ENCODE data around the gene CENPT. TPM values are rescaled to one million over a fixed set of nuclear protein-coding genes. Genes with fewer than 3 reads are reported as not detected.

Gene CENPT
- total and polyA plus RNA-seq, 2 of the 13 experiments (the other 11 are each of a cell fraction or from before 2014, with no cell fraction given) = 40.9 to 43.3 TPM

DNA sequence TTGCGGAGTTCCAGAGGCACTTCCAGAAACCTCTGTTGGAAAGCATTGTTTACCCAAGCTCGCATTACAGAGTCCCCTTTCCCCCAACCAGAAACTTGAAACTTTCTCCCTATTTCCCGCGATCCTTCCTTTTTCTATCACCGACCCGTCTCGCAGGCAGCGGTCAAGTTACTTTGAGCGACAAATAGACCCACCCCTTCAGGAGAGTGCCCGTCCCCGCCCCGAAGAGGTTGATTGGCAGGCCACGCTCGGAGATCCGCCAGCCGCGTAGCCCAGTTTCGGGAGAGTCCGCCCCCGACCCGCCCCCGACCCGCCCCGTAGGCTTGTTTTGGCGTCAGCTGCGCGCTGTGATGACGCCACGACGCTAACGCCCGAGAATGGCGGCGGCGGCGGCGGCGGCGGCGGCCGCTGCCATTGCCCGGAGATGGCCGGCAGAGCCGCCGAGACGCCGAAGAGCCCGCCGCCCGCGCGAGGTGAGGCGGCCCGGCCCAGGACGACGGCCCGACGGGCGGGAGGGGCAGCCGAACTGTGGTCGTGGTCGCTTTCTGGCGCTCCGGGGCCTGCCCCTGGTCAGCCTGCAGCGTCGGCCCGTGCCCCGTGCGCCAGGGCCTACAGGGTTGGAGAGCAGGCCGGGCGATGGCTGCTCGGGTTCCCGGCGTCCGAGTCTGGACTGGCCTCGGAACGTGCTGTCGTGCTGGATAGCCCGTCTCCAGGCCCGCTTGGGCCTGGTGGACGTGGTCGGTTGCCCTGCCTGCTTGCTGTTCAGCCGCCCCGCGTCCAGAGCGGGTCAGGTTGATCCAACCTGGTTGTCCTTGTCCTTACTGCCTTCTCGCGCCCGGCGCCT lies 45.6 kb upstream of the CENPT start, which contains the start of gene PSKH1 (continued):
- TF ChIP-seq ZNF75D (CRISPR knock-in tag; IDR thresholded peaks at IDR 0.05; ENCODE audit: borderline replicate concordance) (no peak), ZNF232 (CRISPR knock-in tag; IDR thresholded peaks at IDR 0.05; ENCODE audit: borderline replicate concordance) (0 out of 2 replicates have a peak, but pooled peaks have one; percentile 56), GABPA (IDR thresholded peaks at IDR 0.05; ENCODE audit: low read depth, low read length) (no peak), GABPA (CRISPR knock-in tag; IDR thresholded peaks at IDR 0.05; ENCODE audit: low read depth) (no peak), NR2F2 (IDR thresholded peaks at IDR 0.05; ENCODE audit: borderline replicate concordance, low read depth) (no peak), U2AF1 (optimal IDR thresholded peaks at IDR 0.05; ENCODE audit: low read depth, low read length) (no peak), GFI1 (CRISPR knock-in tag; IDR thresholded peaks at IDR 0.05; ENCODE audit: borderline replicate concordance) (no peak; the same call in 1 of the 2 replicates), SPEN (CRISPR knock-in tag; IDR thresholded peaks at IDR 0.05; ENCODE audit: low read depth) (peak; percentile 75; the same call in 1 of the 2 replicates), XBP1 (CRISPR knock-in tag; IDR thresholded peaks at IDR 0.05) (no peak), SP2 (CRISPR knock-in tag; IDR thresholded peaks at IDR 0.05) (peak; percentile 88), ZNF556 (CRISPR knock-in tag; IDR thresholded peaks at IDR 0.05; ENCODE audit: borderline replicate concordance) (peak; percentile 77), MTA3 (CRISPR knock-in tag; IDR thresholded peaks at IDR 0.05) (no peak), ZNF3 (CRISPR knock-in tag; IDR thresholded peaks at IDR 0.05) (no peak), ARID2 (CRISPR knock-in tag; IDR thresholded peaks at IDR 0.05; ENCODE audit: borderline replicate concordance) (no peak), ZNF256 (CRISPR knock-in tag; conservative IDR thresholded peaks at IDR 0.05) (peak; percentile 70), ZNF432 (CRISPR knock-in tag; IDR thresholded peaks at IDR 0.05; ENCODE audit: borderline replicate concordance) (no peak), ZNF713 (CRISPR knock-in tag; IDR thresholded peaks at IDR 0.05) (no peak), KLF13 (CRISPR knock-in tag; IDR thresholded peaks at IDR 0.05) (no peak)
- TF ChIP-seq, protein P1, sequence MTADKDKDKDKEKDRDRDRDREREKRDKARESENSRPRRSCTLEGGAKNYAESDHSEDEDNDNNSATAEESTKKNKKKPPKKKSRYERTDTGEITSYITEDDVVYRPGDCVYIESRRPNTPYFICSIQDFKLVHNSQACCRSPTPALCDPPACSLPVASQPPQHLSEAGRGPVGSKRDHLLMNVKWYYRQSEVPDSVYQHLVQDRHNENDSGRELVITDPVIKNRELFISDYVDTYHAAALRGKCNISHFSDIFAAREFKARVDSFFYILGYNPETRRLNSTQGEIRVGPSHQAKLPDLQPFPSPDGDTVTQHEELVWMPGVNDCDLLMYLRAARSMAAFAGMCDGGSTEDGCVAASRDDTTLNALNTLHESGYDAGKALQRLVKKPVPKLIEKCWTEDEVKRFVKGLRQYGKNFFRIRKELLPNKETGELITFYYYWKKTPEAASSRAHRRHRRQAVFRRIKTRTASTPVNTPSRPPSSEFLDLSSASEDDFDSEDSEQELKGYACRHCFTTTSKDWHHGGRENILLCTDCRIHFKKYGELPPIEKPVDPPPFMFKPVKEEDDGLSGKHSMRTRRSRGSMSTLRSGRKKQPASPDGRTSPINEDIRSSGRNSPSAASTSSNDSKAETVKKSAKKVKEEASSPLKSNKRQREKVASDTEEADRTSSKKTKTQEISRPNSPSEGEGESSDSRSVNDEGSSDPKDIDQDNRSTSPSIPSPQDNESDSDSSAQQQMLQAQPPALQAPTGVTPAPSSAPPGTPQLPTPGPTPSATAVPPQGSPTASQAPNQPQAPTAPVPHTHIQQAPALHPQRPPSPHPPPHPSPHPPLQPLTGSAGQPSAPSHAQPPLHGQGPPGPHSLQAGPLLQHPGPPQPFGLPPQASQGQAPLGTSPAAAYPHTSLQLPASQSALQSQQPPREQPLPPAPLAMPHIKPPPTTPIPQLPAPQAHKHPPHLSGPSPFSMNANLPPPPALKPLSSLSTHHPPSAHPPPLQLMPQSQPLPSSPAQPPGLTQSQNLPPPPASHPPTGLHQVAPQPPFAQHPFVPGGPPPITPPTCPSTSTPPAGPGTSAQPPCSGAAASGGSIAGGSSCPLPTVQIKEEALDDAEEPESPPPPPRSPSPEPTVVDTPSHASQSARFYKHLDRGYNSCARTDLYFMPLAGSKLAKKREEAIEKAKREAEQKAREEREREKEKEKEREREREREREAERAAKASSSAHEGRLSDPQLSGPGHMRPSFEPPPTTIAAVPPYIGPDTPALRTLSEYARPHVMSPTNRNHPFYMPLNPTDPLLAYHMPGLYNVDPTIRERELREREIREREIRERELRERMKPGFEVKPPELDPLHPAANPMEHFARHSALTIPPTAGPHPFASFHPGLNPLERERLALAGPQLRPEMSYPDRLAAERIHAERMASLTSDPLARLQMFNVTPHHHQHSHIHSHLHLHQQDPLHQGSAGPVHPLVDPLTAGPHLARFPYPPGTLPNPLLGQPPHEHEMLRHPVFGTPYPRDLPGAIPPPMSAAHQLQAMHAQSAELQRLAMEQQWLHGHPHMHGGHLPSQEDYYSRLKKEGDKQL (CRISPR knock-in tag; IDR thresholded peaks at IDR 0.05; ENCODE audit: low read depth) = no peak
- TF ChIP-seq, protein P2, sequence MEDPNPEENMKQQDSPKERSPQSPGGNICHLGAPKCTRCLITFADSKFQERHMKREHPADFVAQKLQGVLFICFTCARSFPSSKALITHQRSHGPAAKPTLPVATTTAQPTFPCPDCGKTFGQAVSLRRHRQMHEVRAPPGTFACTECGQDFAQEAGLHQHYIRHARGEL (CRISPR knock-in tag; IDR thresholded peaks at IDR 0.05) = 0 out of 2 replicates have a peak, but pooled peaks have one; percentile 70
- TF ChIP-seq, protein P3, sequence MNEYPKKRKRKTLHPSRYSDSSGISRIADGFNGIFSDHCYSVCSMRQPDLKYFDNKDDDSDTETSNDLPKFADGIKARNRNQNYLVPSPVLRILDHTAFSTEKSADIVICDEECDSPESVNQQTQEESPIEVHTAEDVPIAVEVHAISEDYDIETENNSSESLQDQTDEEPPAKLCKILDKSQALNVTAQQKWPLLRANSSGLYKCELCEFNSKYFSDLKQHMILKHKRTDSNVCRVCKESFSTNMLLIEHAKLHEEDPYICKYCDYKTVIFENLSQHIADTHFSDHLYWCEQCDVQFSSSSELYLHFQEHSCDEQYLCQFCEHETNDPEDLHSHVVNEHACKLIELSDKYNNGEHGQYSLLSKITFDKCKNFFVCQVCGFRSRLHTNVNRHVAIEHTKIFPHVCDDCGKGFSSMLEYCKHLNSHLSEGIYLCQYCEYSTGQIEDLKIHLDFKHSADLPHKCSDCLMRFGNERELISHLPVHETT (CRISPR knock-in tag; conservative IDR thresholded peaks at IDR 0.05) = no peak
